ENCODE results near the gene TAPT1. TPM values are rescaled to one million over a fixed set of nuclear protein-coding genes. Genes with fewer than 3 reads are reported as not detected.
"Not testable (repeated sequence)": the region's sequence is repeated elsewhere in the genome, so short reads cannot be mapped to it uniquely, and the experiment has no call there.

Gene TAPT1
- polyA plus RNA-seq, 2 of the 4 experiments (the other 2 are of a cell fraction), result 11.5 to 17.1 TPM

DNA sequence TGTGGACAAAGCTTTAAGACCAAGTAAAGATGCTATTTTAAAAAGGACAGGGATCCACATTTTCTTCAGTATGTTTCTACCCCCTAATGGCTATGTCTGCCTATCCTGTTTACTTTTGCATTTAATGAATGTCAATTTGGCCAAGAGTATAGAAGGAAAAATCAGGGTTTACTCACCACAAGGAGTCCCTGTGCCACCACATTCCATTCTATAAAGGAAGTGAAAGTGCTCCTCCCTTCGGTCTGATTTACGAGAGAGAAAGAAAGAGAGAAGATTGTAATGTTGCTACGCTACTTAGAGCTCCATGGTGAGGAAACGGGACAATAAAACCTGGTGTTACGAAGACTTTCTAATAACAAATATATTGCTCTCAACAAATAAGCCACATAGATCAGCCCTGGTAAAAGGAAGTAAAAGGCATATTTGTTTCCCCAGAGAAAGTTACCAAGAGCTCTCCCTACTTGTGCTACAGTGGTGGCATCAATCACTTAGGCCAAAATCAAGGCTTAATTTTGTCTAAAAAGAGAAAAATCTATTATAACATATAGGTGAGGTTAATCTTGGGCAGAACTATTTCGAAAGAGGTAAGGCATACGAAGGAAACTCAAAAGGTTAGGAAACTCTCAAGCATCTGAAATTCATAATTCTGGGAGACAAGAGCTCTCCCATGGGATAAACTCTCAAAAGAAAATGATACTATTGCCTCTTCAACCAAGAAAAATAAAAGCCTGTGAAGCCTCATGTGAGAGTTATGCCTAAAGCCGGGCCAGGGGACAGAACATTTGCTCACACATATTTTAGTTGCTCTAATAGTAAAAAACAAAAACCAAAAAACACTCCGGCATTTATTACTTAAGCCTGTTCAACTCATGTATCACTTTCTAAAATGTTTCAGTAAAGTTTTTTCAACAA lies 29.5 kb downstream of the TAPT1 start (continued):
- TF ChIP-seq, protein P1, sequence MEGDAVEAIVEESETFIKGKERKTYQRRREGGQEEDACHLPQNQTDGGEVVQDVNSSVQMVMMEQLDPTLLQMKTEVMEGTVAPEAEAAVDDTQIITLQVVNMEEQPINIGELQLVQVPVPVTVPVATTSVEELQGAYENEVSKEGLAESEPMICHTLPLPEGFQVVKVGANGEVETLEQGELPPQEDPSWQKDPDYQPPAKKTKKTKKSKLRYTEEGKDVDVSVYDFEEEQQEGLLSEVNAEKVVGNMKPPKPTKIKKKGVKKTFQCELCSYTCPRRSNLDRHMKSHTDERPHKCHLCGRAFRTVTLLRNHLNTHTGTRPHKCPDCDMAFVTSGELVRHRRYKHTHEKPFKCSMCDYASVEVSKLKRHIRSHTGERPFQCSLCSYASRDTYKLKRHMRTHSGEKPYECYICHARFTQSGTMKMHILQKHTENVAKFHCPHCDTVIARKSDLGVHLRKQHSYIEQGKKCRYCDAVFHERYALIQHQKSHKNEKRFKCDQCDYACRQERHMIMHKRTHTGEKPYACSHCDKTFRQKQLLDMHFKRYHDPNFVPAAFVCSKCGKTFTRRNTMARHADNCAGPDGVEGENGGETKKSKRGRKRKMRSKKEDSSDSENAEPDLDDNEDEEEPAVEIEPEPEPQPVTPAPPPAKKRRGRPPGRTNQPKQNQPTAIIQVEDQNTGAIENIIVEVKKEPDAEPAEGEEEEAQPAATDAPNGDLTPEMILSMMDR (IDR thresholded peaks at IDR 0.05), result peak; percentile 46

DNA sequence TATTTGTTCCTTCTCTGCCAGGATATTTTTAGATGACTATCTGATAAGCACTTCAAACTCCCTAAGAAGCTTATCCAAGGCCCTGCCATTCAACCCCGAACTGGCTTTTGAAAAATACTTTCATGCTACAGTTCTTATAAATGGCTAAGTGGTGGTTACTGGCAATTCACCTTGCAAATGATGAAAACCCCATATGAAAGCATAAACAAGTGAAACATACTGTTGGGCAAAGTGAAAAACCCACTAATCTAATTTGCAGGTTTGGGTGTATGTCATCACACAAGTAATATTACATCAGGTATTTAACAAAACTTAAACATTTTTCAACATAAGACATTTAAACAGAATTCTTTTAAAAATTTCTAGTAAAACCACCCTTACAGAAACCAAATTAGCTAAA lies 31.1 kb downstream of the TAPT1 start:
- ChIA-PET CTCF (interaction anchor here (1.8 to 2.9 kb wide), 2 partner anchors 70 to 390 kb away, joined by 6 to 22 read pairs; no protein-coding TSS in a partner anchor), POLR2A (no interaction called here)
- no peak overlapping the region for H3K4me2 ChIP-seq
- H3K27ac ChIP-seq, result no peak overlapping the region
- WGBS (ENCODE audit: missing lambda C conversion rate), result 91% methylated on average over 1 of the region's 1 CpG
- FAIRE-seq (no peak), DNase-seq (ENCODE audit: low read depth in 1 of 2, low spot score in 1 of 2) (no peak), ATAC-seq (no peak)
- H3K9me3 ChIP-seq, result no peaks in the 10 kb centered on the region
- H3K4me1 ChIP-seq, result peaks cover 12% of the 10 kb centered on the region; the same call in 2 of the 3 replicates
- H3K4me3 ChIP-seq, result no peak overlapping the region
- TF ChIP-seq RARB (CRISPR knock-in tag; IDR thresholded peaks at IDR 0.05), result no peak
- TF ChIP-seq, protein P2, sequence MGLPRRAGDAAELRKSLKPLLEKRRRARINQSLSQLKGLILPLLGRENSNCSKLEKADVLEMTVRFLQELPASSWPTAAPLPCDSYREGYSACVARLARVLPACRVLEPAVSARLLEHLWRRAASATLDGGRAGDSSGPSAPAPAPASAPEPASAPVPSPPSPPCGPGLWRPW (IDR thresholded peaks at IDR 0.05), result no peak
- TF ChIP-seq, protein P3, sequence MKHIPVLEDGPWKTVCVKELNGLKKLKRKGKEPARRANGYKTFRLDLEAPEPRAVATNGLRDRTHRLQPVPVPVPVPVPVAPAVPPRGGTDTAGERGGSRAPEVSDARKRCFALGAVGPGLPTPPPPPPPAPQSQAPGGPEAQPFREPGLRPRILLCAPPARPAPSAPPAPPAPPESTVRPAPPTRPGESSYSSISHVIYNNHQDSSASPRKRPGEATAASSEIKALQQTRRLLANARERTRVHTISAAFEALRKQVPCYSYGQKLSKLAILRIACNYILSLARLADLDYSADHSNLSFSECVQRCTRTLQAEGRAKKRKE (CRISPR knock-in tag; IDR thresholded peaks at IDR 0.05; ENCODE audit: low read depth), result no peak
- no peak for TF ChIP-seq ZSCAN20 (CRISPR knock-in tag; IDR thresholded peaks at IDR 0.05)

DNA sequence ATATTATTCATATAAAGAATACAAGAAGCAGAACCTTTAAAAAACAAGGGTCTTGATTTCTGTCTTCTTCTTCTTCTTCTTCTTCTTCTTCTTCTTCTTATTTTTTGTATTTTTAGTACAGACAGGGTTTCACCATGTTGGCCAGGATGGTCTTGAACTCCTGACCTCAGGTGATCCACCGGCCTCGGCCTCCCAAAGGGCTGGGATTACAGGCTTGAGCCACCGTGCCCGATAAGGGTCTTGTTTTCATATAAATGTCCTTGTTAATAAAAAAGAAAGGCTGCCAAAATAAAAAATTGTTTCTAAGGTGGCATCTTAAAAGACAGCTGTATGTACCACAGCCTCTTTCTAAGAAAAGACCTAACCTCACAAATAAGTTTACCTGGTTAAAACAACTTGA lies 31.5 kb downstream of the TAPT1 start:
- H3K27ac ChIP-seq; H3K4me3 ChIP-seq; DNase-seq (ENCODE audit: low read depth in 1 of 2, low spot score in 1 of 2); FAIRE-seq; H3K9me3 ChIP-seq; POLR2A ChIA-PET; H3K4me2 ChIP-seq; ATAC-seq: not testable (repeated sequence)
- CTCF ChIA-PET, result interaction anchor here (1.8 to 2.9 kb wide), 2 partner anchors 70 to 389 kb away, joined by 6 to 22 read pairs; no protein-coding TSS in a partner anchor
- H3K4me1 ChIP-seq, result peaks cover 12% of the 10 kb centered on the region; the same call in 2 of the 3 replicates
- 91% methylated on average over 4 of the region's 4 CpGs for WGBS (ENCODE audit: missing lambda C conversion rate)

DNA sequence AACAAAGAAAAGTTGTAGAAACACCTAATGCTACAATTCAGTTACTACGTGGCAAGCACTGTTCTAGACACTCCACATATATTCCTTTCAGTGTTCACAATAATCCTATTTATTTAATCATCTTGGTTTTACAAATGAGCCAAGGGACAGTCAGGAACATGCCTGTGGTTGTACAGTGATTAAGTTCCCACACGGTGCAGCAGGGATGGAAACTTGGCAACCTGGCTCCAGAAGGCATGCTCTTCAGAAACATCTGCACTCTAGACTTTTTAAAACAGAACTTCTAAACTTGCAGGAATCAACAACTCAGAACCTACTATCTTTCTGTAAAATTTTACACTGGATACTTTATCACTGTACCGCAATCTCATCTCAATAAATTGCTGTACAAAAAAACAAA lies 32.1 kb downstream of the TAPT1 start:
- 96% methylated on average over 3 of the region's 3 CpGs for WGBS (ENCODE audit: missing lambda C conversion rate)
- ChIA-PET CTCF (no interaction called here), POLR2A (no interaction called here)
- no peak overlapping the region for H3K4me2 ChIP-seq
- no peak for DNase-seq (ENCODE audit: low read depth in 1 of 2, low spot score in 1 of 2)
- H3K4me3 ChIP-seq, result no peak overlapping the region
- no peak for TF ChIP-seq BHLHE40 (IDR thresholded peaks at IDR 0.05; ENCODE audit: low read depth, low read length)
- TF ChIP-seq EP300 (IDR thresholded peaks at IDR 0.05), result no peak
- no peak for TF ChIP-seq CBX8 (IDR thresholded peaks at IDR 0.05)
- no peak for TF ChIP-seq ZC3H11A (IDR thresholded peaks at IDR 0.05)
- TF ChIP-seq NFE2L2 (conservative IDR thresholded peaks at IDR 0.05; ENCODE audit: low read length), result no peak
- TF ChIP-seq RCOR1 (IDR thresholded peaks at IDR 0.05; ENCODE audit: low read depth, low read length), result no peak
- TF ChIP-seq, protein P4, sequence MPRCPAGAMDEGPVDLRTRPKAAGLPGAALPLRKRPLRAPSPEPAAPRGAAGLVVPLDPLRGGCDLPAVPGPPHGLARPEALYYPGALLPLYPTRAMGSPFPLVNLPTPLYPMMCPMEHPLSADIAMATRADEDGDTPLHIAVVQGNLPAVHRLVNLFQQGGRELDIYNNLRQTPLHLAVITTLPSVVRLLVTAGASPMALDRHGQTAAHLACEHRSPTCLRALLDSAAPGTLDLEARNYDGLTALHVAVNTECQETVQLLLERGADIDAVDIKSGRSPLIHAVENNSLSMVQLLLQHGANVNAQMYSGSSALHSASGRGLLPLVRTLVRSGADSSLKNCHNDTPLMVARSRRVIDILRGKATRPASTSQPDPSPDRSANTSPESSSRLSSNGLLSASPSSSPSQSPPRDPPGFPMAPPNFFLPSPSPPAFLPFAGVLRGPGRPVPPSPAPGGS (IDR thresholded peaks at IDR 0.05), result no peak
- TF ChIP-seq, protein P5, sequence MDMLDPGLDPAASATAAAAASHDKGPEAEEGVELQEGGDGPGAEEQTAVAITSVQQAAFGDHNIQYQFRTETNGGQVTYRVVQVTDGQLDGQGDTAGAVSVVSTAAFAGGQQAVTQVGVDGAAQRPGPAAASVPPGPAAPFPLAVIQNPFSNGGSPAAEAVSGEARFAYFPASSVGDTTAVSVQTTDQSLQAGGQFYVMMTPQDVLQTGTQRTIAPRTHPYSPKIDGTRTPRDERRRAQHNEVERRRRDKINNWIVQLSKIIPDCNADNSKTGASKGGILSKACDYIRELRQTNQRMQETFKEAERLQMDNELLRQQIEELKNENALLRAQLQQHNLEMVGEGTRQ (IDR thresholded peaks at IDR 0.05), result no peak
- no peak for TF ChIP-seq HOXA7 (CRISPR knock-in tag; IDR thresholded peaks at IDR 0.05)
- no peak for TF ChIP-seq MAFK (IDR thresholded peaks at IDR 0.05; ENCODE audit: partially characterized antibody)
- no peak for TF ChIP-seq HOXB5 (CRISPR knock-in tag; IDR thresholded peaks at IDR 0.05)
- no peak for TF ChIP-seq KDM1A (IDR thresholded peaks at IDR 0.05; ENCODE audit: low read depth)
- TF ChIP-seq, protein P6, sequence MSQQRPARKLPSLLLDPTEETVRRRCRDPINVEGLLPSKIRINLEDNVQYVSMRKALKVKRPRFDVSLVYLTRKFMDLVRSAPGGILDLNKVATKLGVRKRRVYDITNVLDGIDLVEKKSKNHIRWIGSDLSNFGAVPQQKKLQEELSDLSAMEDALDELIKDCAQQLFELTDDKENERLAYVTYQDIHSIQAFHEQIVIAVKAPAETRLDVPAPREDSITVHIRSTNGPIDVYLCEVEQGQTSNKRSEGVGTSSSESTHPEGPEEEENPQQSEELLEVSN (IDR thresholded peaks at IDR 0.05; ENCODE audit: borderline replicate concordance, low read depth), result no peak
- TF ChIP-seq HEYL (CRISPR knock-in tag; IDR thresholded peaks at IDR 0.05), result no peak
- no peak for TF ChIP-seq SMC3 (IDR thresholded peaks at IDR 0.05)
- TF ChIP-seq RARB (CRISPR knock-in tag; IDR thresholded peaks at IDR 0.05), result no peak
- no peak for TF ChIP-seq JUNB (IDR thresholded peaks at IDR 0.05)
- no peak for TF ChIP-seq TP53 (CRISPR knock-in tag; IDR thresholded peaks at IDR 0.05)
- TF ChIP-seq EHMT2 (IDR thresholded peaks at IDR 0.05; ENCODE audit: low read depth), result no peak
- no peak for ATAC-seq
- H3K27ac ChIP-seq, result no peak overlapping the region
- H3K9me3 ChIP-seq, result no peaks in the 10 kb centered on the region
- peaks cover 12% of the 10 kb centered on the region; the same call in 2 of the 3 replicates for H3K4me1 ChIP-seq
- FAIRE-seq, result no peak

Data from A549 (cell line).